IMR-90 (cell line): Measurements from ENCODE around the gene GAS7.

ENCODE experiments used
- BHLHE40 ChIP-seq: fragments of 150-350 bp; IDR thresholded peaks from 2 replicates; pipeline ENCODE4 v1.6.1; 2016; ENCODE audit warnings: mild to moderate bottlenecking, low read depth, low read length
- CEBPB ChIP-seq: IDR thresholded peaks from 2 replicates; pipeline ENCODE4 v1.6.1; 2012; ENCODE audit warnings: low read depth, low read length, improper control_type of control experiment
- CHD1 ChIP-seq: IDR thresholded peaks from 2 replicates; pipeline ENCODE4 v1.6.1; 2012; ENCODE audit warnings: low read depth, low read length, improper control_type of control experiment
- CTCF ChIP-seq: conservative IDR thresholded peaks from 2 replicates; pipeline ENCODE4 v1.5.1; 2012; ENCODE audit warnings: mild to moderate bottlenecking, low read depth, low read length, improper control_type of control experiment
- ELK1 ChIP-seq: fragments of 150-350 bp; IDR thresholded peaks from 2 replicates; pipeline ENCODE4 v1.6.1; 2016; ENCODE audit warnings: low read depth, mild to moderate bottlenecking, low read length, moderate library complexity, borderline replicate concordance
- FOS ChIP-seq: fragments of 150-350 bp; IDR thresholded peaks from 2 replicates; pipeline ENCODE4 v1.6.1; 2016; ENCODE audit warnings: low read depth, low read length
- MAFK ChIP-seq: IDR thresholded peaks from 2 replicates; pipeline ENCODE4 v1.6.1; 2012; ENCODE audit warnings: low read depth, low read length, improper control_type of control experiment
- POLR2A ChIP-seq: IDR thresholded peaks from 2 replicates; pipeline ENCODE4 v1.6.1; 2012; ENCODE audit warnings: mild to moderate bottlenecking, low read depth, low read length
- RAD21 ChIP-seq: IDR thresholded peaks from 2 replicates; pipeline ENCODE4 v1.6.1; 2012; ENCODE audit warnings: low read length, improper control_type of control experiment
- RCOR1 ChIP-seq: IDR thresholded peaks from 2 replicates; pipeline ENCODE4 v1.6.1; 2012; ENCODE audit warnings: mild to moderate bottlenecking, low read length, improper control_type of control experiment; ENCODE audit not compliant: insufficient replicate concordance
- RFX5 ChIP-seq: IDR thresholded peaks from 2 replicates; pipeline ENCODE4 v1.8.0; 2012; ENCODE audit warnings: low read depth, mild to moderate bottlenecking, low read length, moderate library complexity
- SMC3 ChIP-seq: fragments of 150-350 bp; IDR thresholded peaks from 2 replicates; pipeline ENCODE4 v1.6.1; 2016; ENCODE audit warnings: low read depth, mild to moderate bottlenecking, antibody characterized with exemption, low read length, moderate library complexity

- no peak for TF ChIP-seq CTCF
- TF ChIP-seq FOS: no peak
- no peak for TF ChIP-seq RAD21
- no peak for TF ChIP-seq RCOR1
- no peak for TF ChIP-seq SMC3
- no peak for TF ChIP-seq POLR2A
- TF ChIP-seq RFX5: no peak
- TF ChIP-seq BHLHE40: no peak
- TF ChIP-seq CHD1: no peak
- TF ChIP-seq MAFK: no peak
- TF ChIP-seq CEBPB: no peak
- TF ChIP-seq ELK1: no peak
These were observed 149.6 kb downstream of the GAS7 start for GRCh38 chr17:10048629-10049350.
